ENCODE results near the gene WIPF1. TPM values are rescaled to one million over a fixed set of nuclear protein-coding genes. Genes with fewer than 3 reads are reported as not detected.
A peak's percentile ranks its signal among the peaks of the same experiment; 100 is the strongest.

The WIPF1 gene
- polyA plus RNA-seq (0.09 to 0.32 TPM (median 0.16 TPM) in 3 replicates), polyA minus RNA-seq (0.07 to 0.46 TPM in 2 of 3 replicates, not detected in the other)
- polyA plus RNA-seq (2011; ENCODE audit: low read depth) = not detected
- polyA plus RNA-seq (2011; cell fraction: cytosol; rRNA removed) = 0.10 and 0.21 TPM in 2 replicates
- polyA plus RNA-seq (2011; cell fraction: nucleus; rRNA removed) = 0.13 and 0.63 TPM in 2 replicates
- polyA plus RNA-seq (2012; ENCODE audit: low replicate concordance) = 0.16 and 0.72 TPM in 2 replicates
- polyA minus RNA-seq (2011; cell fraction: cytosol; rRNA and poly(A)+ RNA removed) = not detected
- 0.32 and 1.2 TPM in 2 replicates for polyA minus RNA-seq (2011; cell fraction: nucleus; rRNA and poly(A)+ RNA removed)

- Histone ChIP-seq H3K9me1 (ENCODE audit: control insufficient read depth, extremely low read depth, insufficient read depth, low read length) (no peaks in the 10 kb centered on the region), H3K27me3 (ENCODE audit: control insufficient read depth, extremely low read depth, insufficient read depth, low read length) (no peaks in the 10 kb centered on the region), H3K4me1 (ENCODE audit: control insufficient read depth, extremely low read depth, insufficient read depth, low read length) (peaks cover 9% of the 10 kb centered on the region), H3K4me3 (ENCODE audit: control insufficient read depth in 2 of 3, extremely low read depth in 1 of 3, insufficient read depth in 2 of 3, low read depth in 1 of 3, low read length in 3 of 3) (no peak within 1 kb of the TSS), H3K27ac (ENCODE audit: control insufficient read depth, insufficient read depth, low read length) (no peak within 1 kb of the TSS), H3K9me3 (ENCODE audit: control insufficient read depth, low read depth, low read length) (no peaks in the 10 kb centered on the region), H2AFZ (ENCODE audit: control insufficient read depth, low read length) (peak within 1 kb of the TSS; percentile 40), H4K20me1 (ENCODE audit: control insufficient read depth, extremely low read depth, insufficient read depth, low read length) (no peaks in the 10 kb centered on the region), H3K36me3 (ENCODE audit: control insufficient read depth in 2 of 2, extremely low read depth in 1 of 2, insufficient read depth in 2 of 2, low read length in 2 of 2) (no peaks in the 10 kb centered on the region), H3K79me2 (ENCODE audit: control insufficient read depth, insufficient read depth, low read length) (no peaks in the 10 kb centered on the region), H3K9ac (ENCODE audit: control insufficient read depth, extremely low read depth, insufficient read depth, low read length) (no peak within 1 kb of the TSS), H3K4me2 (ENCODE audit: control insufficient read depth, extremely low read depth, insufficient read depth, low read depth, low read length) (no peak within 1 kb of the TSS)
- dilution Hi-C loops (cut with MboI; ENCODE audit: extremely low pct_ligation_motif_present, low sequenced_read_pairs) = no loop called here
- FAIRE-seq = no peak
- no peak for DNase-seq (ENCODE audit: low read depth, low spot score)
- TF ChIP-seq EZH2 (IDR thresholded peaks at IDR 0.05; ENCODE audit: low read length) (no peak), CTCF (optimal IDR thresholded peaks at IDR 0.05 in 1 of 3, IDR thresholded peaks at IDR 0.05 in 1 of 3, conservative IDR thresholded peaks at IDR 0.05 in 1 of 3; ENCODE audit: extremely low read depth in 1 of 3, insufficient read depth in 2 of 3, low read length in 3 of 3) (no peak)
These were observed at the start of gene WIPF1 for GRCh38 chr2:174597345-174598047. Gene WIPF1, minus strand, starts transcription at chr2:174597804. Its CDS starts 12,231 bp downstream, at chr2:174585573.

GRCh38 chr2:174645296-174645695, 47.7 kb upstream of the WIPF1 start:
- dilution Hi-C loops (cut with MboI; ENCODE audit: extremely low pct_ligation_motif_present, low sequenced_read_pairs) = no loop called here
- Histone ChIP-seq H3K9me1 (ENCODE audit: control insufficient read depth, extremely low read depth, insufficient read depth, low read length) (no peaks in the 10 kb centered on the region), H3K27ac (ENCODE audit: control insufficient read depth, insufficient read depth, low read length) (no peak overlapping the region), H3K36me3 (ENCODE audit: control insufficient read depth in 2 of 2, extremely low read depth in 1 of 2, insufficient read depth in 2 of 2, low read length in 2 of 2) (no peaks in the 10 kb centered on the region), H3K4me1 (ENCODE audit: control insufficient read depth, extremely low read depth, insufficient read depth, low read length) (no peaks in the 10 kb centered on the region), H3K27me3 (ENCODE audit: control insufficient read depth, extremely low read depth, insufficient read depth, low read length) (no peaks in the 10 kb centered on the region), H3K4me3 (ENCODE audit: control insufficient read depth in 2 of 3, extremely low read depth in 1 of 3, insufficient read depth in 2 of 3, low read depth in 1 of 3, low read length in 3 of 3) (no peak overlapping the region), H3K79me2 (ENCODE audit: control insufficient read depth, insufficient read depth, low read length) (no peaks in the 10 kb centered on the region), H3K9ac (ENCODE audit: control insufficient read depth, extremely low read depth, insufficient read depth, low read length) (no peak overlapping the region), H4K20me1 (ENCODE audit: control insufficient read depth, extremely low read depth, insufficient read depth, low read length) (no peaks in the 10 kb centered on the region), H3K4me2 (ENCODE audit: control insufficient read depth, extremely low read depth, insufficient read depth, low read depth, low read length) (no peak overlapping the region), H2AFZ (ENCODE audit: control insufficient read depth, low read length) (no peak overlapping the region), H3K9me3 (ENCODE audit: control insufficient read depth, low read depth, low read length) (peaks cover 2% of the 10 kb centered on the region)
- no peak for TF ChIP-seq EZH2 (IDR thresholded peaks at IDR 0.05; ENCODE audit: low read length)
- no peak for TF ChIP-seq CTCF (optimal IDR thresholded peaks at IDR 0.05 in 1 of 3, IDR thresholded peaks at IDR 0.05 in 1 of 3, conservative IDR thresholded peaks at IDR 0.05 in 1 of 3; ENCODE audit: extremely low read depth in 1 of 3, insufficient read depth in 2 of 3, low read length in 3 of 3)
- FAIRE-seq (no peak), DNase-seq (ENCODE audit: low read depth, low spot score) (no peak)

Data from keratinocyte (primary cell).